Middle frontal gyrus (tissue), 1 donor: ENCODE results near the gene SLC13A3.

Experiments
- DNase-seq: peaks from one replicate; pipeline ENCODE4 v3.0.0-alpha.2; 2015; ENCODE audit warnings: low spot score; ENCODE audit errors: extremely low spot score

The SLC13A3 gene

GRCh38 chr20:46543033-46543432 is 108.2 kb downstream of the SLC13A3 start:
- DNase-seq, result no peak

- DNase-seq, result no peak
Observed at GRCh38 chr20:46541229-46541935, 109.9 kb downstream of the SLC13A3 start.

- DNase-seq, result no peak
Observed at GRCh38 chr20:46539113-46539512, 112.1 kb downstream of the SLC13A3 start.

- no peak for DNase-seq
Observed at GRCh38 chr20:46530640-46531039, 120.6 kb downstream of the SLC13A3 start.

GRCh38 chr20:46523696-46524328 is 127.4 kb downstream of the SLC13A3 start:
- DNase-seq, result no peak

- DNase-seq, result no peak
Observed at GRCh38 chr20:46523108-46523507, 128.2 kb downstream of the SLC13A3 start.

GRCh38 chr20:46520976-46521579 is 130.2 kb downstream of the SLC13A3 start:
- DNase-seq, result peak; percentile 23

- DNase-seq, result no peak
Observed at GRCh38 chr20:46520540-46520939, 130.7 kb downstream of the SLC13A3 start.

GRCh38 chr20:46519471-46520068 is 131.7 kb downstream of the SLC13A3 start:
- DNase-seq, result no peak

GRCh38 chr20:46512943-46513844 is 138.1 kb downstream of the SLC13A3 start, which contains the start of gene ZNF334:
Gene ZNF334 (minus strand): TSS chr20:46513559. CDS start chr20:46512102, 1,457 bp downstream.
- peak; percentile 71 for DNase-seq

GRCh38 chr20:46509523-46509922 is 141.7 kb downstream of the SLC13A3 start:
- DNase-seq, result peak; percentile 37
